Loucy (cell line): ENCODE measurements around the gene CXCL5.

Source experiments
- EZH2phosphoT487 ChIP-seq: fragments of 200-600 bp; IDR thresholded peaks from 2 replicates; pipeline ENCODE4 v1.6.1; 2018; ENCODE audit warnings: antibody characterized with exemption, mild to moderate bottlenecking, moderate library complexity, borderline replicate concordance
- TF ChIP-seq, protein P1 (sequence below): fragments of 200-600 bp; sonication (generic); conservative IDR thresholded peaks from 2 replicates; pipeline ENCODE4 v1.5.1; 2014; ENCODE audit warnings: mild to moderate bottlenecking, antibody characterized with exemption, low read length

DNA sequence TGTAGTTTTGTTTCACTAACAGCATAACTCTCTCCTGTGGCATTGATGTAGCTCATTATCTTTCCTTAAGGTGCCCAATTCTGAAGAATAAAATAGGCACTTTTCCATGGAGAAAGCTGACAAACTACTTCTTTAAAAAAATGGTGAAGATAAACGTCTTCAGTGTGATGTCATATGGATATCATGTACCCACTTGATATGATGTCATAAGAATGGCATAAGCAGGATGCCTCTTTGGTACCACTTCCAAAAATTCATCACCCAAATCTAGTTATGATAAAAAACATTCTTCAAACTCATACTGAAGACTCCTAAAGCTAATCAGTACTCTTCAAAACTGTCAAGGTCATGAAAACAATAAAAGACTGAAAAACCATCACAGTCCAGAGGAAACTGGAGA is 42.9 kb upstream of the CXCL5 start:
- TF ChIP-seq, protein P1, sequence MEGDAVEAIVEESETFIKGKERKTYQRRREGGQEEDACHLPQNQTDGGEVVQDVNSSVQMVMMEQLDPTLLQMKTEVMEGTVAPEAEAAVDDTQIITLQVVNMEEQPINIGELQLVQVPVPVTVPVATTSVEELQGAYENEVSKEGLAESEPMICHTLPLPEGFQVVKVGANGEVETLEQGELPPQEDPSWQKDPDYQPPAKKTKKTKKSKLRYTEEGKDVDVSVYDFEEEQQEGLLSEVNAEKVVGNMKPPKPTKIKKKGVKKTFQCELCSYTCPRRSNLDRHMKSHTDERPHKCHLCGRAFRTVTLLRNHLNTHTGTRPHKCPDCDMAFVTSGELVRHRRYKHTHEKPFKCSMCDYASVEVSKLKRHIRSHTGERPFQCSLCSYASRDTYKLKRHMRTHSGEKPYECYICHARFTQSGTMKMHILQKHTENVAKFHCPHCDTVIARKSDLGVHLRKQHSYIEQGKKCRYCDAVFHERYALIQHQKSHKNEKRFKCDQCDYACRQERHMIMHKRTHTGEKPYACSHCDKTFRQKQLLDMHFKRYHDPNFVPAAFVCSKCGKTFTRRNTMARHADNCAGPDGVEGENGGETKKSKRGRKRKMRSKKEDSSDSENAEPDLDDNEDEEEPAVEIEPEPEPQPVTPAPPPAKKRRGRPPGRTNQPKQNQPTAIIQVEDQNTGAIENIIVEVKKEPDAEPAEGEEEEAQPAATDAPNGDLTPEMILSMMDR = no peak
- TF ChIP-seq EZH2phosphoT487 = no peak
